WTC11 (cell line): ENCODE measurements around the gene TANC1.

Experiments
- ATF6 ChIP-seq: sonication (generic); formaldehyde crosslinking; IDR thresholded peaks from 2 replicates; pipeline ENCODE4 v1.8.1; 2023; ENCODE audit warnings: mild to moderate bottlenecking, missing genetic modification reagents
- CTCF ChIP-seq: fragments of 200-600 bp; IDR thresholded peaks from 2 replicates; pipeline ENCODE4 v1.8.0; 2022; ENCODE audit warnings: antibody characterized with exemption
- E2F4 ChIP-seq: sonication (generic); formaldehyde crosslinking; IDR thresholded peaks from 2 replicates; pipeline ENCODE4 v1.8.1; 2022; ENCODE audit warnings: low read depth, mild to moderate bottlenecking, moderate library complexity, missing genetic modification reagents, borderline replicate concordance
- ELF4 ChIP-seq: sonication (generic); formaldehyde crosslinking; IDR thresholded peaks from 2 replicates; pipeline ENCODE4 v1.8.1; 2022; ENCODE audit warnings: low read depth, mild to moderate bottlenecking, moderate library complexity, missing genetic modification reagents
- FOXJ3 ChIP-seq: sonication (generic); formaldehyde crosslinking; IDR thresholded peaks from 2 replicates; pipeline ENCODE4 v1.9.0; 2021; ENCODE audit warnings: missing genetic modification reagents, mild to moderate bottlenecking, borderline replicate concordance
- FOXK1 ChIP-seq: sonication (generic); formaldehyde crosslinking; IDR thresholded peaks from 2 replicates; pipeline ENCODE4 v1.8.0; 2022; ENCODE audit warnings: mild to moderate bottlenecking, moderate library complexity, missing genetic modification reagents
- IRF1 ChIP-seq: sonication (generic); formaldehyde crosslinking; IDR thresholded peaks from 2 replicates; pipeline ENCODE4 v1.8.0; 2023; ENCODE audit warnings: missing genetic modification reagents
- NFATC4 ChIP-seq: fragments of 250-450 bp; sonication (Bioruptor Pico); IDR thresholded peaks from 2 replicates; pipeline ENCODE4 v1.9.0; 2021; ENCODE audit warnings: mild to moderate bottlenecking
- NFYB ChIP-seq: sonication (generic); formaldehyde crosslinking; conservative IDR thresholded peaks from 2 replicates; pipeline ENCODE4 v1.8.0; 2022; ENCODE audit warnings: low read depth, missing genetic modification reagents
- PREB ChIP-seq: sonication (generic); formaldehyde crosslinking; IDR thresholded peaks from 2 replicates; pipeline ENCODE4 v1.8.1; 2022; ENCODE audit warnings: mild to moderate bottlenecking, missing genetic modification reagents, moderate library complexity, borderline replicate concordance
- TF ChIP-seq, protein P1 (sequence below): sonication (generic); formaldehyde crosslinking; IDR thresholded peaks from 2 replicates; pipeline ENCODE4 v1.8.1; 2022; ENCODE audit warnings: mild to moderate bottlenecking, moderate library complexity, missing genetic modification reagents

- TF ChIP-seq NFYB, result no peak
- TF ChIP-seq CTCF, result no peak
- TF ChIP-seq NFATC4 (CRISPR knock-in tag), result no peak
- no peak for TF ChIP-seq ELF4 (CRISPR knock-in tag)
- no peak for TF ChIP-seq ATF6
- TF ChIP-seq IRF1 (CRISPR knock-in tag), result no peak
- no peak for TF ChIP-seq E2F4 (CRISPR knock-in tag)
- TF ChIP-seq FOXK1 (CRISPR knock-in tag), result no peak
- TF ChIP-seq, protein P1, sequence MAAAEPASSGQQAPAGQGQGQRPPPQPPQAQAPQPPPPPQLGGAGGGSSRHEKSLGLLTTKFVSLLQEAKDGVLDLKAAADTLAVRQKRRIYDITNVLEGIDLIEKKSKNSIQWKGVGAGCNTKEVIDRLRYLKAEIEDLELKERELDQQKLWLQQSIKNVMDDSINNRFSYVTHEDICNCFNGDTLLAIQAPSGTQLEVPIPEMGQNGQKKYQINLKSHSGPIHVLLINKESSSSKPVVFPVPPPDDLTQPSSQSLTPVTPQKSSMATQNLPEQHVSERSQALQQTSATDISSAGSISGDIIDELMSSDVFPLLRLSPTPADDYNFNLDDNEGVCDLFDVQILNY (CRISPR knock-in tag), result no peak
- TF ChIP-seq PREB, result no peak
- no peak for TF ChIP-seq FOXJ3 (CRISPR knock-in tag)
These were observed 36.4 kb downstream of the TANC1 start for GRCh38 chr2:159004849-159005248.
